DOHH2 (cell line): Measurements from ENCODE around the gene DOHH.

ENCODE experiments used
- CTCF ChIP-seq: fragments of 200-600 bp; sonication (generic); IDR thresholded peaks from one replicate; pipeline ENCODE4 v1.5.1; 2014; ENCODE audit warnings: antibody characterized with exemption, mild to moderate bottlenecking, low read depth, low read length; ENCODE audit not compliant: poor library complexity, severe bottlenecking
- EZH2phosphoT487 ChIP-seq: fragments of 200-600 bp; sonication (generic); IDR thresholded peaks from 2 replicates; pipeline ENCODE4 v1.6.1; 2017; ENCODE audit warnings: borderline replicate concordance, mild to moderate bottlenecking, antibody characterized with exemption, low read length, moderate library complexity, mixed read lengths

- no peak for TF ChIP-seq CTCF
- no peak for TF ChIP-seq EZH2phosphoT487
Measured at GRCh38 chr19:3514930-3515329, 14.5 kb upstream of the DOHH start.
